HG03280 (cell line): ENCODE measurements around the gene EDC3.
A peak's percentile ranks its signal among the peaks of the same experiment; 100 is the strongest.
"Not testable (repeated sequence)": the region's sequence is repeated elsewhere in the genome, so short reads cannot be mapped to it uniquely, and the experiment has no call there.

Experiments
- ATAC-seq: cut with Tn5 transposase; IDR thresholded peaks from one replicate; pipeline ENCODE4 v1.9.1; 2021; ENCODE audit warnings: mild to moderate bottlenecking, moderate library complexity; ENCODE audit not compliant: unreplicated experiment

Gene EDC3

GRCh38 chr15:74710319-74711094, 14.7 kb upstream of the EDC3 start:
- ATAC-seq = no peak

GRCh38 chr15:74709892-74710291, 14.1 kb upstream of the EDC3 start:
- no peak for ATAC-seq

- no peak for ATAC-seq
Observed at GRCh38 chr15:74709011-74709410, 13.2 kb upstream of the EDC3 start.

GRCh38 chr15:74696808-74697207, 984 bp upstream of the EDC3 start:
- no peak for ATAC-seq

GRCh38 chr15:74696398-74696729, 540 bp upstream of the EDC3 start:
- peak; percentile 13 for ATAC-seq

- ATAC-seq = no peak
Observed at GRCh38 chr15:74692327-74692726, 3.5 kb downstream of the EDC3 start.

- ATAC-seq = no peak
Observed at GRCh38 chr15:74683758-74684157, 12.1 kb downstream of the EDC3 start.

GRCh38 chr15:74682954-74683353, 12.9 kb downstream of the EDC3 start:
- no peak for ATAC-seq

GRCh38 chr15:74680456-74680855, 15.4 kb downstream of the EDC3 start:
- ATAC-seq = no peak

GRCh38 chr15:74676801-74677200, 19.0 kb downstream of the EDC3 start:
- no peak for ATAC-seq

- ATAC-seq = no peak
Observed at GRCh38 chr15:74674161-74674560, 21.7 kb downstream of the EDC3 start.

GRCh38 chr15:74669627-74670026, 26.2 kb downstream of the EDC3 start:
- no peak for ATAC-seq

GRCh38 chr15:74667975-74668374, 27.8 kb downstream of the EDC3 start:
- no peak for ATAC-seq

GRCh38 chr15:74664670-74665069, 31.2 kb downstream of the EDC3 start:
- ATAC-seq = no peak

GRCh38 chr15:74664028-74664616, 31.7 kb downstream of the EDC3 start:
- ATAC-seq = no peak

- ATAC-seq = no peak
Observed at GRCh38 chr15:74663303-74664027, 32.4 kb downstream of the EDC3 start.

- ATAC-seq = no peak
Observed at GRCh38 chr15:74662064-74662860, 33.6 kb downstream of the EDC3 start.

- not testable (repeated sequence) for ATAC-seq
Observed at GRCh38 chr15:74661280-74661679, 34.5 kb downstream of the EDC3 start.

GRCh38 chr15:74657846-74658245, 38.0 kb downstream of the EDC3 start:
- no peak for ATAC-seq

- no peak for ATAC-seq
Observed at GRCh38 chr15:74656935-74657535, 38.8 kb downstream of the EDC3 start.

- no peak for ATAC-seq
Observed at GRCh38 chr15:74655424-74655823, 40.4 kb downstream of the EDC3 start.
